ENCODE results near the gene CTNNA1.
"Not testable (repeated sequence)": the region's sequence is repeated elsewhere in the genome, so short reads cannot be mapped to it uniquely, and the experiment has no call there.

The CTNNA1 gene

GRCh38 chr5:138833080-138833479 lies 79.9 kb downstream of the CTNNA1 start:
- no peaks in the 10 kb centered on the region for H3K9me2 ChIP-seq (replicated peaks; ENCODE audit: insufficient read depth, low read length)
- no peak overlapping the region for H2AFZ ChIP-seq (ENCODE audit: low read depth, low read length, severe bottlenecking)
- H3K4me3 ChIP-seq (ENCODE audit: insufficient read depth, low read length, poor library complexity, severe bottlenecking): no peak overlapping the region
- H3K9me3 ChIP-seq (ENCODE audit: insufficient read depth, low read length): no peaks in the 10 kb centered on the region
- H3K9ac ChIP-seq (ENCODE audit: low read length): no peak overlapping the region
- no peak overlapping the region for H3K4me2 ChIP-seq (ENCODE audit: low read depth, low read length, poor library complexity, severe bottlenecking)
- H3K79me2 ChIP-seq (ENCODE audit: insufficient read depth, low read length): no peaks in the 10 kb centered on the region
- H3F3A ChIP-seq (ENCODE audit: insufficient read depth): no peaks in the 10 kb centered on the region
- H4K20me1 ChIP-seq (ENCODE audit: low read depth, low read length): no peaks in the 10 kb centered on the region
- no peaks in the 10 kb centered on the region for H3K36me3 ChIP-seq (ENCODE audit: low read length)
- TF ChIP-seq CTCF (IDR thresholded peaks at IDR 0.05; ENCODE audit: insufficient read depth, low read length, poor library complexity, severe bottlenecking) (no peak), EZH2phosphoT487 (conservative IDR thresholded peaks at IDR 0.05; ENCODE audit: low read length) (no peak)
- no peak overlapping the region for H3K27ac ChIP-seq (ENCODE audit: low read depth, low read length)
- no peaks in the 10 kb centered on the region for H3K27me3 ChIP-seq (ENCODE audit: low read length)

- Histone ChIP-seq H2AFZ (ENCODE audit: low read depth, low read length, severe bottlenecking) (no peak overlapping the region), H3K9me2 (replicated peaks; ENCODE audit: insufficient read depth, low read length) (no peaks in the 10 kb centered on the region), H3K27ac (ENCODE audit: low read depth, low read length) (no peak overlapping the region), H3K4me3 (ENCODE audit: insufficient read depth, low read length, poor library complexity, severe bottlenecking) (no peak overlapping the region), H3K36me3 (ENCODE audit: low read length) (no peaks in the 10 kb centered on the region), H3K4me2 (ENCODE audit: low read depth, low read length, poor library complexity, severe bottlenecking) (no peak overlapping the region), H3K27me3 (ENCODE audit: low read length) (no peaks in the 10 kb centered on the region), H3K9ac (ENCODE audit: low read length) (no peak overlapping the region), H4K20me1 (ENCODE audit: low read depth, low read length) (no peaks in the 10 kb centered on the region), H3F3A (ENCODE audit: insufficient read depth) (no peaks in the 10 kb centered on the region), H3K79me2 (ENCODE audit: insufficient read depth, low read length) (no peaks in the 10 kb centered on the region), H3K9me3 (ENCODE audit: insufficient read depth, low read length) (no peaks in the 10 kb centered on the region)
- TF ChIP-seq CTCF (IDR thresholded peaks at IDR 0.05; ENCODE audit: insufficient read depth, low read length, poor library complexity, severe bottlenecking): no peak
- no peak for TF ChIP-seq EZH2phosphoT487 (conservative IDR thresholded peaks at IDR 0.05; ENCODE audit: low read length)
These were observed 80.7 kb downstream of the CTNNA1 start for GRCh38 chr5:138833726-138834480.

GRCh38 chr5:138834853-138835252 lies 81.6 kb downstream of the CTNNA1 start:
- not testable (repeated sequence) for H3K27ac ChIP-seq (ENCODE audit: low read depth, low read length); H3K36me3 ChIP-seq (ENCODE audit: low read length); H3K4me2 ChIP-seq (ENCODE audit: low read depth, low read length, poor library complexity, severe bottlenecking); H3K4me3 ChIP-seq (ENCODE audit: insufficient read depth, low read length, poor library complexity, severe bottlenecking); H4K20me1 ChIP-seq (ENCODE audit: low read depth, low read length); H3K79me2 ChIP-seq (ENCODE audit: insufficient read depth, low read length); H3K9me3 ChIP-seq (ENCODE audit: insufficient read depth, low read length); H3K9me2 ChIP-seq (replicated peaks; ENCODE audit: insufficient read depth, low read length); H3K9ac ChIP-seq (ENCODE audit: low read length); H3F3A ChIP-seq (ENCODE audit: insufficient read depth); H3K27me3 ChIP-seq (ENCODE audit: low read length); H2AFZ ChIP-seq (ENCODE audit: low read depth, low read length, severe bottlenecking)

- Histone ChIP-seq H3K27me3 (ENCODE audit: low read length) (no peaks in the 10 kb centered on the region), H3K36me3 (ENCODE audit: low read length) (no peaks in the 10 kb centered on the region), H3K79me2 (ENCODE audit: insufficient read depth, low read length) (no peaks in the 10 kb centered on the region), H4K20me1 (ENCODE audit: low read depth, low read length) (no peaks in the 10 kb centered on the region), H2AFZ (ENCODE audit: low read depth, low read length, severe bottlenecking) (no peak overlapping the region), H3K9ac (ENCODE audit: low read length) (no peak overlapping the region), H3K27ac (ENCODE audit: low read depth, low read length) (no peak overlapping the region), H3K4me3 (ENCODE audit: insufficient read depth, low read length, poor library complexity, severe bottlenecking) (no peak overlapping the region), H3K9me2 (replicated peaks; ENCODE audit: insufficient read depth, low read length) (no peaks in the 10 kb centered on the region), H3K9me3 (ENCODE audit: insufficient read depth, low read length) (no peaks in the 10 kb centered on the region), H3K4me2 (ENCODE audit: low read depth, low read length, poor library complexity, severe bottlenecking) (no peak overlapping the region), H3F3A (ENCODE audit: insufficient read depth) (no peaks in the 10 kb centered on the region)
- no peak for TF ChIP-seq EZH2phosphoT487 (conservative IDR thresholded peaks at IDR 0.05; ENCODE audit: low read length)
- TF ChIP-seq CTCF (IDR thresholded peaks at IDR 0.05; ENCODE audit: insufficient read depth, low read length, poor library complexity, severe bottlenecking): no peak
These were observed 83.9 kb downstream of the CTNNA1 start for GRCh38 chr5:138837160-138837559.

Measured in SU-DHL-6 (cell line).